HS-27A (cell line): ENCODE measurements around the gene PMEL.
A peak's percentile ranks its signal among the peaks of the same experiment; 100 is the strongest.
"Not testable (repeated sequence)": the region's sequence is repeated elsewhere in the genome, so short reads cannot be mapped to it uniquely, and the experiment has no call there.

Experiments used
- DNase-seq: peaks from one replicate; pipeline ENCODE4 v3.0.0-alpha.2; 2012; ENCODE audit warnings: low read depth, missing footprints

Gene PMEL

GRCh38 chr12:55983232-55983842 is 17.5 kb upstream of the PMEL start:
- no peak for DNase-seq

DNA sequence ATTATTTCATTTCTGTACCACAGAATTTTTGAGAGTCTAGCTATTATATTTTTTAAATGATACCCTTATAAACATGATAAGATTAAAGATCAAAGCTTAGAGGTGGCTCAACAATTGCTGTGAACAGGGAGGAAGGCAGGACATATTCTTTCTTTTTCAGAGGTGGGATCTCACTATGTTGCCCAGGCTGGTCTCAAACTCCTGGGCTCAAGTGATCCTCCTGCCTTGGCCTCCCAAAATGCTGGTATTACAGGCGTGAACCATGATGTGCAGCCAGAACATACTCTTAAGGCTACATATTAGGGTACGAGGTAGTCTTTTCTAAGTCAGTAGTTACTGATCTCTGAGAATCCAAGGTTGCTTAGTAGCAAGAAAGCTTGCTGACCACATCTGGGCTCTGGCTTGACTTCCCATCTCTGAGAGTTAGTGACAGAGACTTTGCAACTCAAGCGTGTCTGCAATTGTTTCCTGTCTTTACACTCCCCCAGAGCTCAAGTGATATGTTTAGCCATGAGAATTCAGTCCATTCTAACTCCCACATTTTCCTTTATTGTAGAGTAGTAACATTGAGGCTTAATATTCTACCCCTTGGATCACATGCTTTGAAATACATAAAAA is 16.6 kb upstream of the PMEL start:
- DNase-seq: no peak

- not testable (repeated sequence) for DNase-seq
These were observed 16.0 kb upstream of the PMEL start for GRCh38 chr12:55981882-55982281.

- no peak for DNase-seq
These were observed 13.2 kb upstream of the PMEL start for GRCh38 chr12:55979069-55979468.

- no peak for DNase-seq
These were observed 12.6 kb upstream of the PMEL start for GRCh38 chr12:55978393-55978792.

DNA sequence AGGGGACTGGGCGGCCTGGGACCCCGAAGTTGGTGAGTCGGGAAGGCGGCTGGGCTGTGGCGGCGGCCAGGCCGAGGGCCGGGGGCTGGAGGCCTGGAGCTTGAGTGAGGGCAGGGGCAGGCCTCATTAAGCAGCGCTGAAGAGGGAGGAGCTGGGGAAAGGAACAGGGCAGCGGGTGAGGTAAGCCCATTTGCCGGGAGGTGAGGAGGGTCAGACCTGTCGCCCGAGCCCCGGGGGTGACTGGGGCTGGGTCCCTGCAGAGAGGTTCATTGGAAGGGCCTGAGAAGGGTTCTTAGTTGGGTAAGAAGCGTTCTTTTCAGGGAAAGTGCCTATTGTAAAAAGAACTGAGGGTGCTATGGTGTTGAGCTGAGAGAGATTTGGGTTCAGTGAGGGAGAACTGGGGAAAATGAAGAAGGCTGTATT is 8.5 kb upstream of the PMEL start:
- DNase-seq: no peak

DNA sequence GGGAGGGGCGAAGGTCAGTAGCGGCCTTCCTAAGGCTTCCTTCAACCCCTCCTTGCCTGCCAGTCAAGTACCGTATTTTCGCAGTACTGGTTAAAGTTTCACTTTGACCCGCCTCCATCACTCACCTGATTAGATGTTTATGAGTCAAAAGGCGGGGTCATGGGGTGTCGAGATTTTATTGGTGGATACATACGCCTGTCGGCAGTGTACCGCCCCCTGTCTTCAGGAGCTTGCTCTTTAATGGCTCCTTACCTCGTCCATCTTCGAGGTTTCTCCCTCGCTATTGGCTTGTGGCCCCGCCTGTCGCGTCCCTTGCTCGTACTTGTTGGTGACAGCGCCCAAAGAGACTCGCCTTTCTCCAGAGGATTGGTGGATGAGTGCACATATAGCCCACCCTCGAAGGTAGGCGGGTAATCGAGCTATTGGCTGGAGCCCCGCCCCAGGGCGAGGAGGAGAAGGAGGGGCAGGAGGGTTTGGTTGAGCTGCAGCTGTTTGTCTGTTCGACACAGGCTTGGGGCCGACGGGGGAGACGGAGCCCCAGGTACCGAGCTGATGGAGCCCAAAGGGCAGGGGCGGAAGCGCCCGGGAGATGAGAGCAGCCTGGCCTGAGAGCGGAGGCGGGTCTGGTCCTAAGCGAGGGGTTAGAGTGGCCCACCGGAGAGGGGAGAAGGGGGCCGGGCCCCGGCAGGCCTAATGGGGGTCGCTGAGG is 7.9 kb upstream of the PMEL start, which contains the start of gene RAB5B:
Gene RAB5B, plus strand, starts transcription at position 480 of the 709 bp plus-strand sequence. CDS start 12,883 bp downstream, outside the sequence.
- DNase-seq: peak; percentile 99

DNA sequence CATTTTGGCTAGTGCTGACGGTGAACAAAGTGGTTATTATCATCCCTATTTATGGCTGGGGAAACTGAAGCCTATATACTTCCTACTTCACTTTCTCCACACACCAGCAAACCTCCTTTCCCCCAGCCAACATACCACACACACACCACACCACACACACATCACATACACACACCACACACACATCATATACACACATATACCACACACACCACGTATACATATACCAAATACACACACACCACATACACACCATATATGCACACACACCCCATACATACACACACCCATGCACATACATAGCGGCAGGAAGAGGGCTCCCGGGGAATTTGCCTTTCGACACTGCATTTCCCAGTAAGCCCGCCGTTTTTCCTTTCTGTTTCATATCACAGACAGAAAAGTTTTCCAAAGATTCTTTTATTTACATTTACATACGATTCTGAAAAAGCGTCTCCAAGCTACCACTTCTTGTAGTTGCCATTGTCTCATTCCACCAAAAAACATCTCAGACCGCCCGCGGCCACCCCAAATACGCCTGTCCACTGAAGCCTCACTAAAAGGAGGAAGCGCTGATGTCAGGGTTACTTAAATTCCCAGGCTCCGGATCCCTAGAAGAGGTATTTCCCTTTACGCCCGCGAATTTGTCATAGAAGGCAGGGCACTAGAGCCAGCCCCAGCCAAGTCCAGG is 7.2 kb upstream of the PMEL start:
- no peak for DNase-seq

- DNase-seq: no peak
These were observed 6.6 kb upstream of the PMEL start for GRCh38 chr12:55972456-55972855.

DNA sequence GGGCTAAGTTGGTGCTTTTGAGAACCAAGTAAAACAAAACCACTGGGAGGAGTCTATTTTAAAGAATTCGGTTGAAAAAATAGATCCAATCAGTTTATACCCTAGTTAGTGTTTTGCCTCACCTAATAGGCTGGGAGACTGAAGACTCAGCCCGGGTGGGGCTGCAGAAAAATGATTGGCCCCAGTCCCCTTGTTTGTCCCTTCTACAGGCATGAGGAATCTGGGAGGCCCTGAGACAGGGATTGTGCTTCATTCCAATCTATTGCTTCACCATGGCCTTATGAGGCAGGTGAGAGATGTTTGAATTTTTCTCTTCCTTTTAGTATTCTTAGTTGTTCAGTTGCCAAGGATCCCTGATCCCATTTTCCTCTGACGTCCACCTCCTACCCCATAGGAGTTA is 6.2 kb upstream of the PMEL start:
- peak; percentile 78 for DNase-seq

GRCh38 chr12:55970775-55971174 is 4.9 kb upstream of the PMEL start:
- DNase-seq: no peak

GRCh38 chr12:55969356-55969755 is 3.5 kb upstream of the PMEL start:
- DNase-seq: no peak

- DNase-seq: no peak
These were observed 803 bp upstream of the PMEL start, which contains the start of gene CDK2 for GRCh38 chr12:55966408-55967281. Gene CDK2 (plus strand): TSS chr12:55966830. CDS start chr12:55967009, 179 bp downstream.

GRCh38 chr12:55965240-55965639 is 602 bp downstream of the PMEL start:
- no peak for DNase-seq

DNA sequence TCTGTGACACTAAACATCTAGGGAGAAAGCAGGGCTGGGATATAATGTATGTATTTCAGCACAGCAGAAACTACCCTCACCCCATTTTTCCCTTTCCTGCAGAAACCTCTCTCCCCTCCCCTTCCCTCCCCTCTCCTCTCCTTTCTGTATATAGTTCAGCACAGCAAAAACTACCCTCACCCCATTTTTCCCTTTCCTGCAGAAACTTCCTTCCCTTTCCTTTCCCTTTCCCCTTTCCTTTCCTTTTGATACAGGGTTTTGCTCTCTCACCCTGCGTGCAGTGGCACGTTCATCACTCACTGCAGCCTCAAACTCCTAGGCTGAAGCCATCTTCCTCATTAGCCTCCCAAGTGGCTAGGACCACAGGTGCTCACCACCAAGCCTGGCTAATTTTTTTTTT is 2.1 kb downstream of the PMEL start:
- no peak for DNase-seq

DNA sequence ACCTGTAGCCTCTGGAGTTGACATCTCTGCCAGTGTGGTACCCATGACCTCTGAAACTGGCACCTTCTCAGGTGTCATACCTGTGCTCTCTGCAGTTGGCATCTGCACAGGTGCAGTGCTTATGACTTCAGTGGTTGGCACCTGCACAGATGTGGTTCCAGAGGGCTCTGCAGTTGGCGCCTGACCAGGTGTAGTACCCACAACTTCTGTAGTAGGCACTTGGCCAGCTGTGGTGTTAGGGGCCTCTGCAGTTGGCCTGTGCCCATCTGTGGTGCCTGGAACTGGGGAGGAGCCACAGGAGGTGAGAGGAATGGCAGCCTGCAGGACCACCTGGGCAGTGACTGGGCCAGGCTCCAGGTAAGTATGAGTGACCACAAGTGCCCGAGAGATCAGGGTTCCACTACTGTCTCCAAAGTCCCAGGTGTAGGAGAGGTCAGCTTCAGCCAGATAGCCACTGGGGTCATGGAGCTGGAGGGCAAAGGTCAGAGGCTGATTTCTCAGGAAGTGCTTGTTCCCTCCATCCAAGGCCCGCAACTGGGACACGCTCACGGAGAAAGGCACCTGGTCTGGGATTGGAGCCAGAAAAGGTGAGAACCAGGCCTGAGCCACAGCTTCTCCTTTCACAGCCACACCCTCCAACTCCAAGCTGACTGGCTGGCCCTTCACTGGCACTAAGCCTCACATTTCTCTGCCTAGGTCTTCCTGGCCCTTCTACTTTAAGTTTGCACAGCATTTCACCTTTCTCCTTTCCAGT is 8.6 kb downstream of the PMEL start:
- DNase-seq: no peak

- DNase-seq: no peak
These were observed 9.9 kb downstream of the PMEL start for GRCh38 chr12:55955800-55956508.

DNA sequence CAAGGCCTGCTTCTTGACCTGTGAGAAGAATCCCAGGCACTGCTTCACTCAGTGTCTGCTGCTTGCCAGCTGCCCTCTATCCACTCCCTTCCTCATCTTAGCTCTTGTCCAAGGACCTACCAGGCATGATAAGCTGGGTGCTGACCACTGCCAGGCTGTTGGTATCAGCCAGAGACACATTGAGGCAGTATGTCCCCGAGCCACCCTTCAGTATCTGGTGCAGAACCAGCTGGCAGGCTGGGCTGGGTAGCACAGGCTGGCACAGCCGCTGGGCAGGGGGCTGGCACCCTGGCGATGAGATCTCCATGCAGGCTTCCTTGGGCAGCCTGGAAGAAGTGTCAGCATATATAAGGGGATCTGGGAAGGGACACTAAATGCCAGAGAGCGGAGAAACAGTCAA is 10.5 kb downstream of the PMEL start:
- no peak for DNase-seq

- no peak for DNase-seq
These were observed 19.3 kb downstream of the PMEL start for GRCh38 chr12:55946553-55946952.

- no peak for DNase-seq
These were observed 23.2 kb downstream of the PMEL start for GRCh38 chr12:55942577-55943136.
